Measurements from ENCODE around the gene GPR75. TPM values are rescaled to one million over a fixed set of nuclear protein-coding genes. Genes with fewer than 3 reads are reported as not detected.

Gene GPR75
- total RNA-seq, 1 donor from 2014 or later: 1.6 TPM

- no peak for DNase-seq (ENCODE audit: low read depth)
- H3K27me3 ChIP-seq (ENCODE audit: control insufficient read depth, insufficient read depth, low read length): no peaks in the 10 kb centered on the region
- H3K36me3 ChIP-seq (ENCODE audit: control insufficient read depth, insufficient read depth, low read length): no peaks in the 10 kb centered on the region
- H3K4me3 ChIP-seq (ENCODE audit: low read depth, low read length): no peak overlapping the region
- TF ChIP-seq CTCF (IDR thresholded peaks at IDR 0.05; ENCODE audit: insufficient read depth, low read length, poor library complexity, severe bottlenecking): no peak
Observed at GRCh38 chr2:53821810-53822209, 38.0 kb downstream of the GPR75 start.

GRCh38 chr2:53820711-53821110 is 39.1 kb downstream of the GPR75 start:
- no peak for TF ChIP-seq CTCF (IDR thresholded peaks at IDR 0.05; ENCODE audit: insufficient read depth, low read length, poor library complexity, severe bottlenecking)
- Histone ChIP-seq H3K27me3 (ENCODE audit: control insufficient read depth, insufficient read depth, low read length) (no peaks in the 10 kb centered on the region), H3K36me3 (ENCODE audit: control insufficient read depth, insufficient read depth, low read length) (no peaks in the 10 kb centered on the region), H3K4me3 (ENCODE audit: low read depth, low read length) (no peak overlapping the region)
- no peak for DNase-seq (ENCODE audit: low read depth)

GRCh38 chr2:53820048-53820447 is 39.7 kb downstream of the GPR75 start:
- no peak for TF ChIP-seq CTCF (IDR thresholded peaks at IDR 0.05; ENCODE audit: insufficient read depth, low read length, poor library complexity, severe bottlenecking)
- H3K27me3 ChIP-seq (ENCODE audit: control insufficient read depth, insufficient read depth, low read length): no peaks in the 10 kb centered on the region
- no peaks in the 10 kb centered on the region for H3K36me3 ChIP-seq (ENCODE audit: control insufficient read depth, insufficient read depth, low read length)
- H3K4me3 ChIP-seq (ENCODE audit: low read depth, low read length): no peak overlapping the region
- no peak for DNase-seq (ENCODE audit: low read depth)

GRCh38 chr2:53819634-53820033 is 40.1 kb downstream of the GPR75 start:
- Histone ChIP-seq H3K27me3 (ENCODE audit: control insufficient read depth, insufficient read depth, low read length) (no peaks in the 10 kb centered on the region), H3K36me3 (ENCODE audit: control insufficient read depth, insufficient read depth, low read length) (no peaks in the 10 kb centered on the region), H3K4me3 (ENCODE audit: low read depth, low read length) (no peak overlapping the region)
- DNase-seq (ENCODE audit: low read depth): no peak
- no peak for TF ChIP-seq CTCF (IDR thresholded peaks at IDR 0.05; ENCODE audit: insufficient read depth, low read length, poor library complexity, severe bottlenecking)

- DNase-seq (ENCODE audit: low read depth): no peak
- no peak overlapping the region for H3K4me3 ChIP-seq (ENCODE audit: low read depth, low read length)
- no peaks in the 10 kb centered on the region for H3K36me3 ChIP-seq (ENCODE audit: control insufficient read depth, insufficient read depth, low read length)
- H3K27me3 ChIP-seq (ENCODE audit: control insufficient read depth, insufficient read depth, low read length): no peaks in the 10 kb centered on the region
- no peak for TF ChIP-seq CTCF (IDR thresholded peaks at IDR 0.05; ENCODE audit: insufficient read depth, low read length, poor library complexity, severe bottlenecking)
Observed at GRCh38 chr2:53818854-53819435, 40.8 kb downstream of the GPR75 start.

GRCh38 chr2:53813151-53813550 is 46.6 kb downstream of the GPR75 start:
- Histone ChIP-seq H3K36me3 (ENCODE audit: control insufficient read depth, insufficient read depth, low read length) (no peaks in the 10 kb centered on the region), H3K27me3 (ENCODE audit: control insufficient read depth, insufficient read depth, low read length) (no peaks in the 10 kb centered on the region), H3K4me3 (ENCODE audit: low read depth, low read length) (no peak overlapping the region)
- no peak for DNase-seq (ENCODE audit: low read depth)
- no peak for TF ChIP-seq CTCF (IDR thresholded peaks at IDR 0.05; ENCODE audit: insufficient read depth, low read length, poor library complexity, severe bottlenecking)

Measured in kidney epithelial cell (primary cell).